Measurements from ENCODE around the gene SLC9A9. TPM values are rescaled to one million over a fixed set of nuclear protein-coding genes. Genes with fewer than 3 reads are reported as not detected.
"Not testable (repeated sequence)": the region's sequence is repeated elsewhere in the genome, so short reads cannot be mapped to it uniquely, and the experiment has no call there.

SLC9A9 gene
- total RNA-seq, 1 donor from 2014 or later: 11.4 TPM

GRCh38 chr3:143521803-143522202, 326.5 kb downstream of the SLC9A9 start:
- H3K27ac Mint-ChIP-seq (ENCODE audit: unreplicated experiment): no peak overlapping the region
- H3K27me3 Mint-ChIP-seq (ENCODE audit: unreplicated experiment): peaks cover 2% of the 10 kb centered on the region
- no peak for DNase-seq
- H3K4me1 Mint-ChIP-seq (ENCODE audit: low read depth, unreplicated experiment): peaks cover 4% of the 10 kb centered on the region
- H3K9me3 Mint-ChIP-seq (ENCODE audit: unreplicated experiment): no peaks in the 10 kb centered on the region
- no peak overlapping the region for H3K4me3 Mint-ChIP-seq (ENCODE audit: unreplicated experiment)
- no peaks in the 10 kb centered on the region for H3K36me3 Mint-ChIP-seq (ENCODE audit: unreplicated experiment)
- no peak for TF ChIP-seq CTCF (IDR thresholded peaks at IDR 0.05; ENCODE audit: partially characterized antibody, unreplicated experiment)

GRCh38 chr3:143517131-143517530, 331.1 kb downstream of the SLC9A9 start:
- DNase-seq; H3K9me3 Mint-ChIP-seq (ENCODE audit: unreplicated experiment); H3K4me1 Mint-ChIP-seq (ENCODE audit: low read depth, unreplicated experiment); H3K27ac Mint-ChIP-seq (ENCODE audit: unreplicated experiment); H3K36me3 Mint-ChIP-seq (ENCODE audit: unreplicated experiment); H3K27me3 Mint-ChIP-seq (ENCODE audit: unreplicated experiment); H3K4me3 Mint-ChIP-seq (ENCODE audit: unreplicated experiment): not testable (repeated sequence)

- Mint-ChIP-seq H3K9me3 (ENCODE audit: unreplicated experiment) (no peaks in the 10 kb centered on the region), H3K27ac (ENCODE audit: unreplicated experiment) (no peak overlapping the region), H3K36me3 (ENCODE audit: unreplicated experiment) (no peaks in the 10 kb centered on the region), H3K4me1 (ENCODE audit: low read depth, unreplicated experiment) (no peaks in the 10 kb centered on the region), H3K27me3 (ENCODE audit: unreplicated experiment) (no peaks in the 10 kb centered on the region), H3K4me3 (ENCODE audit: unreplicated experiment) (no peak overlapping the region)
- TF ChIP-seq CTCF (IDR thresholded peaks at IDR 0.05; ENCODE audit: partially characterized antibody, unreplicated experiment): no peak
- DNase-seq: no peak
Observed at GRCh38 chr3:143514874-143515273, 333.4 kb downstream of the SLC9A9 start.

GRCh38 chr3:143514109-143514508, 334.2 kb downstream of the SLC9A9 start:
- H3K4me3 Mint-ChIP-seq (ENCODE audit: unreplicated experiment): no peak overlapping the region
- no peak overlapping the region for H3K27ac Mint-ChIP-seq (ENCODE audit: unreplicated experiment)
- H3K9me3 Mint-ChIP-seq (ENCODE audit: unreplicated experiment): no peaks in the 10 kb centered on the region
- DNase-seq: no peak
- H3K27me3 Mint-ChIP-seq (ENCODE audit: unreplicated experiment): no peaks in the 10 kb centered on the region
- H3K4me1 Mint-ChIP-seq (ENCODE audit: low read depth, unreplicated experiment): no peaks in the 10 kb centered on the region
- H3K36me3 Mint-ChIP-seq (ENCODE audit: unreplicated experiment): no peaks in the 10 kb centered on the region
- no peak for TF ChIP-seq CTCF (IDR thresholded peaks at IDR 0.05; ENCODE audit: partially characterized antibody, unreplicated experiment)

GRCh38 chr3:143511174-143511879, 336.9 kb downstream of the SLC9A9 start:
- TF ChIP-seq CTCF (IDR thresholded peaks at IDR 0.05; ENCODE audit: partially characterized antibody, unreplicated experiment): no peak
- no peaks in the 10 kb centered on the region for H3K9me3 Mint-ChIP-seq (ENCODE audit: unreplicated experiment)
- no peak for DNase-seq
- H3K27me3 Mint-ChIP-seq (ENCODE audit: unreplicated experiment): no peaks in the 10 kb centered on the region
- H3K4me3 Mint-ChIP-seq (ENCODE audit: unreplicated experiment): no peak overlapping the region
- H3K4me1 Mint-ChIP-seq (ENCODE audit: low read depth, unreplicated experiment): no peaks in the 10 kb centered on the region
- H3K27ac Mint-ChIP-seq (ENCODE audit: unreplicated experiment): no peak overlapping the region
- no peaks in the 10 kb centered on the region for H3K36me3 Mint-ChIP-seq (ENCODE audit: unreplicated experiment)

All from glutamatergic neuron (in vitro differentiated cells).